ENCODE results near the gene LGALS4.
"Not testable (repeated sequence)": the region's sequence is repeated elsewhere in the genome, so short reads cannot be mapped to it uniquely, and the experiment has no call there.

The LGALS4 gene

GRCh38 chr19:38801359-38802095 is 11.2 kb downstream of the LGALS4 start:
- H3K4me3 ChIP-seq (ENCODE audit: low read length): no peak overlapping the region
- no peak for TF ChIP-seq ZNF274 (IDR thresholded peaks at IDR 0.05; ENCODE audit: low read depth, low read length)

DNA sequence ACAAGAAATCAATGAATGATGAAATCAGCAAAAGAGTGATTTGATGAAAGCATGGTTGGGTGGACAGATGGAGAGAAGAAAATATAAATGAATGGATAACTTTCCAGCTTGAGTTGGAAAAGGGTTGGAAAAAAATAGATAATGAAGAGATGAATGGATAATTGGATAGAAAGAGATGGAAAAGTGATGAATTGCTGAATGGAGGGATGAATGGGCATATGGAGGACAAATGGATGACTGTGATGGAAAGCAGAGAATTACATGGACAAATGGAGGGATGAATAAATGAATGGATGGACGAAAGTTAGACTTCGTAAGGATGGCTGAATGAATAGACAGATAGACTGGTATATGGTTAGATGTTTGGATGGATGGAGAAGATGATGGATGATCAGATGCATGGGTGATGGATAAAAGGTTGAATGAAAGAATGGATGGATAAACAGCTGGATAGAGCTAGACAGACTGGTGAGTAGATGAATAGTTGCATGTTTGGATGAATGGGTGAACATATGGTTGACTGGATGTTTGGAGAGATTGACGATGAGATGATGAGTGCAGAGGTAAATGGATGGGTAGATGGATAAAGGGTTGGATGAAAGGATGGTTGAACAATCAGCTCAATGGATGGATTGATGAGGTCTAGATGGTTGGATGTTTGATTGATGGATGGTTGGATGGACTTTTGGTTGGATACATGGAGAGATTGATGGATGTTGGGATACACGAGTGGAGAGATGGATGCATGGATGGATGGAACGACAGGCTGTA is 12.0 kb downstream of the LGALS4 start:
- no peak overlapping the region for H3K4me3 ChIP-seq (ENCODE audit: low read length)
- TF ChIP-seq ZNF274 (IDR thresholded peaks at IDR 0.05; ENCODE audit: low read depth, low read length): no peak

DNA sequence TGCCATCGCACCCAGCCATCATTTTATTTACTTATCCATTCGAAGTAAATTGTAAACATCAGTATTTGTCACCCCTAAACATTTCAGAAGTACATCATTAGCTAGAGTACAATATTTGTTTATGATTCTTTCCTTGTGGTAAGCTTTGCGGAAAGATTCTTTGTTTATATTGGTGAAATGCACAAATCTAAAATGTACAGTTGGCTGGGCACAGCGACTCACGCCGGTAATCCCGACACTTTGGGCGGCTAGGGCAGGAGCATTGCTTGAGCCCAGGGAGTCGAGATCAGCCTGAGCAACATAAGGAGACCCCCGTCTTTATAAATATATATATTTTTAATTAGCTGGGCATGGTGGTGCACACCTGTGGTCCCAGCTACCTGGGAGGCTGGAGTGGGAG is 13.6 kb downstream of the LGALS4 start:
- TF ChIP-seq ZNF274 (IDR thresholded peaks at IDR 0.05; ENCODE audit: low read depth, low read length): no peak

DNA sequence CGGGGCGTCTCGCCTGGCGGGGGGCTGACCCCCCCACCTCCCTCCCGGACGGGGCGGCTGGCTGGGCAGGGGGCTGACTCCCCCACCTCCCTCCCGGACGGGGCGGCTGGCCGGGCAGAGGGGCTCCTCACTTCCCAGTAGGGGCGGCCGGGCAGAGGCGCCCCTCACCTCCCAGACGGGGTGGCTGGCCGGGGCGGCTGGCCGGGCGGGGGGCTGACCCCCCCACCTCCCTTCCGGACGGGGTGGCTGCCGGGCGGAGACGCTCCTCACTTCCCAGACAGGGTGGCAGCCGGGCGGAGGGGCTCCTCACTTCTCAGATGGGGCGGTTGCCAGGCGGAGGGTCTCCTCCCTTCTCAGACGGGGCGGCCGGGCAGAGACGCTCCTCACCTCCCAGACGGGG is 15.0 kb downstream of the LGALS4 start:
- not testable (repeated sequence) for H3K4me3 ChIP-seq (ENCODE audit: low read length)

More for the DNA sequence above, 13.6 kb downstream of the LGALS4 start:
- no peak overlapping the region for H3K4me3 ChIP-seq (ENCODE audit: low read length)

DNA sequence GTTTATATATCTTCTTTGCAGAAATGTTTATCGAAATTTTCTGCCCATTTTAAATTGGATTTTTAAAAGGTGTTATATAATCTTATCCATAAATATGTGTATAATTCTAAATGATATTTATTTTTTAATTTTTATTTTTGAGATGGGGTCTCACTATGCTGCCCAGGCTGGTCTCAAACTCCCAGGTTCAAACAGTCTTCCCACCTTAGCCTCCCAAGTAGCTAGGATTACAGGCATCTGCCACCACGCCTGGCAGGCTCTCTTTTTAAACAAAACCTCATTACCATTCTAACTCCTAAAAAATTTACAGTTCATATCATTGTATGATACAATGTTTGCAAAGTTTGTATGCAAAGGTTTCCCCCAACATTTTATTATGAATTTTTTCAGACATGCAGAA is 16.6 kb downstream of the LGALS4 start:
- H3K4me3 ChIP-seq (ENCODE audit: low read length): no peak overlapping the region
- no peak for TF ChIP-seq ZNF274 (IDR thresholded peaks at IDR 0.05; ENCODE audit: low read depth, low read length)

DNA sequence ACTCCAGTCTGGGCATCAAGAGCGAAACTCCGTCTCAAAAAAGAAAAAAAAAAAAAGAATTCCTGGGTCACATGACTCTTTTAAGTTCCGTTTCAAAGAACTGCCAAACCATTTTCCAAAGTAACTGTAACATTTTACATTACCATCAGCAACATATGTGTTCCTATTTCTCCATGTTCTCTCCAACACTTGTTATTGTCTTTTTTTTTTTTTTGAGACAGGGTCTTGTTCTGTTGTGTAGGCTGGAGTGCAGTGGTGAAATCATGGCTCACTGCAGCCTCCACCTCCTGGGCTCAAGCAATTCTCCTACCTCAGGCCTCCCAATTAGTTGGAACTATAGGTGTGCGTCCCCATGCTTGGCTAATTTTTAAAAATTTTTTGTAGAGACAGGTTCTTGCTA is 17.2 kb downstream of the LGALS4 start:
- no peak overlapping the region for H3K4me3 ChIP-seq (ENCODE audit: low read length)
- TF ChIP-seq ZNF274 (IDR thresholded peaks at IDR 0.05; ENCODE audit: low read depth, low read length): no peak

DNA sequence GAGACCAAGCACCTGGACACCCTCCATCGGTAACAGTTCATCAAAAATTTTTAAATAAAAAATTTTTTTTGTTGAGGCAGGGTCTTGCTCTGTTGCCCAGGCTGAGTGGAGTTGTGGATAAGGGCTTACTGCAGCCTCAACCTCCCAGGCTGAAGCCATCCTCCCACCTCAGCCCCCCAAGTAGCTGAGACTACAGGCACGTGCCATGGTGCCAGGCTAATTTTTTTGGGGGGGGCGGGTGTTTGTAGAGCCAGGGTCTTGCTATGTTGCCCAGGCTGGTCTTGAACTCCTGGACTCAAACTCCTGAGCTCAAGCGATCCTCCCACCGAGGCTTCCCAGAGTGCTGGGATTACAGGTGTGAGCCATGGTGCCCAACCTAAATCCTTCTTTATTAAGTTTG is 19.1 kb downstream of the LGALS4 start:
- H3K4me3 ChIP-seq (ENCODE audit: low read length): no peak overlapping the region
- TF ChIP-seq ZNF274 (IDR thresholded peaks at IDR 0.05; ENCODE audit: low read depth, low read length): no peak

GRCh38 chr19:38793177-38793576 is 19.6 kb downstream of the LGALS4 start:
- no peak overlapping the region for H3K4me3 ChIP-seq (ENCODE audit: low read length)
- no peak for TF ChIP-seq ZNF274 (IDR thresholded peaks at IDR 0.05; ENCODE audit: low read depth, low read length)

- no peak overlapping the region for H3K4me3 ChIP-seq (ENCODE audit: low read length)
Observed at GRCh38 chr19:38792250-38793111, 20.3 kb downstream of the LGALS4 start.

DNA sequence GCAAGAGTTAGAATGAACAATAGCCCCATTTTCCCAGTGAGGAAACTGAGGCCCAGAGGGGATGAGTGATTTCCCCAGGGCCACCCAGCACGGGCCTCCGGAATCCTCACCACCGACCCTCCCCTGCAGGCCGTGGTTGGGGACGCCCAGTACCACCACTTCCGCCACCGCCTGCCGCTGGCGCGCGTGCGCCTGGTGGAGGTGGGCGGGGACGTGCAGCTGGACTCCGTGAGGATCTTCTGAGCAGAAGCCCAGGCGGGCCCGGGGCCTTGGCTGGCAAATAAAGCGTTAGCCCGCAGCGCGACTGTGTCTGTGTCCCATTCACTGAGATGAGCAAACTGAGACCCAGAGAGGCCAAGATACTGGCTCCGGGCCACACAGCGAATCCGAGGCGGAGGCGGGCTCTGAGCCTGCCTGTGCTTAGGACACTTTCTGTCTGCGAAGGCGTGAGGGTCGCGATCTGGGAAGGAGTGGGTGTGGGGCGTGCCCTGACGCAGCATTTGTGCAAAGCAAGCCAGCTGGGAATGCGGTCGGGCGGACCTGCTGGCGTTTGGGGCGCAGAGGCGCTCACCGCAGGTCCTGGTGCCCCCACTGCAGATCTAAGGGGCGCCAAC is 21.2 kb downstream of the LGALS4 start:
- H3K4me3 ChIP-seq (ENCODE audit: low read length): not testable (repeated sequence)

More at GRCh38 chr19:38792250-38793111, 20.3 kb downstream of the LGALS4 start:
- TF ChIP-seq ZNF274 (IDR thresholded peaks at IDR 0.05; ENCODE audit: low read depth, low read length): no peak

DNA sequence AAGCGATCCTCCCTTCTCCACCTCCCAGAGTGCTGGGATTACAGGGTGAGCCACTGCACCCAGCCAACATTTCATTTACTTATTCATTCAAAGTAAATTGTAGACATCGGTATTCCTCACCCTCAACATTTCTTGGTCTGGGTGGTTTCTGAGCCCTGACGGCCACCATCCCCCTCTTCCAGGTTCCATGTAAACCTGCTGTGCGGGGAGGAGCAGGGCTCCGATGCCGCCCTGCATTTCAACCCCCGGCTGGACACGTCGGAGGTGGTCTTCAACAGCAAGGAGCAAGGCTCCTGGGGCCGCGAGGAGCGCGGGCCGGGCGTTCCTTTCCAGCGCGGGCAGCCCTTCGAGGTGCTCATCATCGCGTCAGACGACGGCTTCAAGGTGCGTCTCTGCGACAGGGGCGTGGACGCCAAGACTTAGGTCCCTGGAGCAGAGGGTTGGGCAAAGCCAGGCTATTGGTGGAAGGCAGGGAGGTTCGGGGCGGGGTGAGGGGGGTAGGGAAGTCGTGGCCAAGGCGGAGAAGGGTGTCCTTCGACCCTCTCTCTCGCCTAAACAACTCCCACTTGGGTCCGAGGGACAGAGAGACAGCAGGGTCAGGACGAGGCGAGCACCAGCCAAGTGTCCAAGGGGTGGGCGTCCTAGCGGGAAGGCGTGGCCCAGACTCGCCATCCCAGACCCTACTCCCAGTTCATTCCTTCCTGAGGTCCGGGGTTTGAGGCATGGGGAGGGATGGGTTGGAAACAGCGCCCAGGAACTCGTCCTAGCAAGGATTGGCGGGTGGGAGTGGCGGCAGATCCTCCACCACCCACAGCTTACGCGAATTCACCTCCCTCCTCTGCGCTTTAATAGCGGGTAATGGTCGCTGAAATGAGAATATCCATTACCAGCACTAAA is 22.0 kb downstream of the LGALS4 start:
- not testable (repeated sequence) for H3K4me3 ChIP-seq (ENCODE audit: low read length)

DNA sequence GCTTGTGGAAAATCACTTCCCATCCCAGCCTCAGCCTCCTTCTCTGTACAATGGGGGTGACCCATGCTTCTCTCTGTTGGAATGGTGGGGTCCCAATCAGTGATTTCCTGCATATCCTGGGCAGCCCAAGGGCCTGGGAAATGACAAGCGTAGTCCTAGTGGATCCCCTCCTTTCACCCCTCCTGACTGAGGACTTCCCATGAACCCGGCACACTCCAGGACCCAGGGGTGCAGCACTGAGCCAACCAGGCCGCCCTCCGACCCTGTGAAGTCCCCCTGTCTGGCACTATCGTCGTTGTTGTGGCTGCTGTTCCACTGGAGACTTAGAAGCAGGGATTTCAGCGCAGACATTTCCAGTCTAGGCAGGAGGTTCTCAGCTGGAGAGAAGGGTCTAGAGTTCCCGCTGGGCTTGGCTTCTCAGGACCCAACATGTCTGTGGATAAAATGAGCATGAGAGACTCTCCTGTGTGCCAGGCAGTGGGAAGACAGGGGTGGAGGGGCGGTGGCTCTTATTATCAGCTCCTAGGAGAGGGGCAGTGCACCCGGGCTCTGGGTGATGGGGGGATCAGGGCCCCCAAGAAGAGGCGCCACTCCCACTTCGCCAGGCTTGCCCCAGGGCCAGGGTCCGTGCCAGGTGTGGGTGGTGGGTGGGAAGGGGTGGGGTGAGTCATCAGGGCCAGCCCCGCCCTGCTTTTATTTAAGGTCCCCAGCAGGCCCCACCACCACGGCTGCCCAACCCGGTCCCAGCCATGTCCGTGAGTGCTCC is 24.1 kb downstream of the LGALS4 start, which contains the start of gene LGALS7B:
Gene LGALS7B, plus strand, starts transcription at position 723 of the 766 bp plus-strand sequence. Its CDS starts 27 bp downstream, at position 750.
- no peak for TF ChIP-seq ZNF274 (IDR thresholded peaks at IDR 0.05; ENCODE audit: low read depth, low read length)
- H3K4me3 ChIP-seq (ENCODE audit: low read length): no peak within 1 kb of the TSS
